ENCODE results near the gene C1QTNF12.

C1QTNF12 gene

GRCh38 chr1:1262758-1263157 is 16.2 kb upstream of the C1QTNF12 start:
- DNase-seq (ENCODE audit: insufficient read length, low spot score), result no peak
- no peak for FAIRE-seq
- no peak for TF ChIP-seq CTCF (IDR thresholded peaks at IDR 0.05; ENCODE audit: insufficient read depth, missing control alignments)

- DNase-seq (ENCODE audit: insufficient read length, low spot score) (no peak), FAIRE-seq (no peak)
- TF ChIP-seq CTCF (IDR thresholded peaks at IDR 0.05; ENCODE audit: insufficient read depth, missing control alignments), result no peak
These were observed 15.5 kb upstream of the C1QTNF12 start for GRCh38 chr1:1262071-1262470.

- FAIRE-seq (no peak), DNase-seq (ENCODE audit: insufficient read length, low spot score) (no peak)
- no peak for TF ChIP-seq CTCF (IDR thresholded peaks at IDR 0.05; ENCODE audit: insufficient read depth, missing control alignments)
These were observed 14.5 kb upstream of the C1QTNF12 start for GRCh38 chr1:1260843-1261560.

GRCh38 chr1:1259951-1260600 is 13.6 kb upstream of the C1QTNF12 start:
- FAIRE-seq (no peak), DNase-seq (ENCODE audit: insufficient read length, low spot score) (no peak)
- no peak for TF ChIP-seq CTCF (IDR thresholded peaks at IDR 0.05; ENCODE audit: insufficient read depth, missing control alignments)

GRCh38 chr1:1259540-1259939 is 13.0 kb upstream of the C1QTNF12 start:
- TF ChIP-seq CTCF (IDR thresholded peaks at IDR 0.05; ENCODE audit: insufficient read depth, missing control alignments), result no peak
- no peak for DNase-seq (ENCODE audit: insufficient read length, low spot score)
- no peak for FAIRE-seq

- TF ChIP-seq CTCF (IDR thresholded peaks at IDR 0.05; ENCODE audit: insufficient read depth, missing control alignments), result no peak
- DNase-seq (ENCODE audit: insufficient read length, low spot score) (no peak), FAIRE-seq (no peak)
These were observed 12.6 kb upstream of the C1QTNF12 start for GRCh38 chr1:1259119-1259488.
